Measurements from ENCODE around the gene CCNK.

CCNK gene

DNA sequence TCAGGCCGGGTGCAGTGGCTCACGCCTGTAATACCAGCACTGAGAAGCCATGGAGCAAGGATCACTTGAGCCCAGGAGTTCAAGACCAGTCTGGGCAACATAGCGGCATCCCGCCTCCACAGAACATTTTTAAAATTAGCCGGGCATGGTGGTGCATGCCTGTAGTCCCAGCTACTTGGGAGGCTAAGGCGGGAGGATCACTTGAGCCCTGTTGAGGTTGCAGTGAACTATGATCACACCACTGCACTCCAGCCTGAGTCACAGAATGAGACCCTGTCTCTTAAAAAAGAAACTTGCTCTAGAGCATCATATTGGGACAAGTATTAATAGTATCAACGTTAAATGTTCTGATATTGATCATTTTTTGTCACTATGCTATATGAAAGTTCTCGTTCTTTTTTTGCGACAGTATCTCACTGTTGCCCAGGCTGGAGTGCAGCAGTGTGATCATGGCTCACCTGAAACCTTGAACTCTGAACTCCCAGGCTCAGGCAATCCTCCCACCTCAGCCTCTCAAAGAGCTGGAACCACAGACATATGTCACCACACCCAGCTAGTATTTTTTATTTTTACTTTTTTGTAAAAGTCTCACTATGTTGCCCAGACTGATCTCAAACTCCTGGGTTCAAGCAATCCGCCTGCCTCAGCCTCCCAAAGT, 75.1 kb downstream of the CCNK start:
- no peak for DNase-seq

DNA sequence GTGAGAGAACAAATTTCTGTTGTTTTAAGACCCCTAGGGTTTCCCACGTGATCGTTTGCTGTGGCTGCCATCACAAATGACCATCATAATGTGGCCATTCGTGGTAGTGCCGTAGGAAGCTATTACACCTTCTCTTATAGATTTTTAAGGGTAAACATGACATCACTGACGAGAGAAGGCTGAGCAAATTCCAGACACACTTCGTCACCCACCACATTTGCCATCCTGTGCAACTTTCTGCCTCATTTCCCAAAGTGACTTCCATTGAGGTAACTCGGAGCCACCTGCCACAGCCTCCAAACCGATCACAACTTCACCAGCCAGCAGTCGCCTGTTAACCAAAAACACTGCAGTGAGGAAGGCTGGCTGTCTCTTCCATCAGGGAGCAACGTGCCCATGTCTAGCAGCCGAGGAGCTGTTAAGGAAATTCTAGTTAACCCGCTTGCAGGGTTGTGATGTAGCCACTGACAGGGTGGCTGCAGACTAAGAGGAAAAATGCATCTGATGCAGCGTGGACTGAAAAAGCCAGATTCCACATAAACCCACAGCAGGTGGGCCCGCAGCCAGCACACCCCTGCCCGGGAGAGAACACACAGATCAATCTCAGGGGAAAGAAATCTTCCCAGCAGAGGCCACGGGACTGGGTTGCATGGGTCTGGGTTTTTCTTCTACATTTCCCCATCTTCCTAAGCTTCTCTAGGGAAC, 78.2 kb downstream of the CCNK start:
- no peak for DNase-seq

DNA sequence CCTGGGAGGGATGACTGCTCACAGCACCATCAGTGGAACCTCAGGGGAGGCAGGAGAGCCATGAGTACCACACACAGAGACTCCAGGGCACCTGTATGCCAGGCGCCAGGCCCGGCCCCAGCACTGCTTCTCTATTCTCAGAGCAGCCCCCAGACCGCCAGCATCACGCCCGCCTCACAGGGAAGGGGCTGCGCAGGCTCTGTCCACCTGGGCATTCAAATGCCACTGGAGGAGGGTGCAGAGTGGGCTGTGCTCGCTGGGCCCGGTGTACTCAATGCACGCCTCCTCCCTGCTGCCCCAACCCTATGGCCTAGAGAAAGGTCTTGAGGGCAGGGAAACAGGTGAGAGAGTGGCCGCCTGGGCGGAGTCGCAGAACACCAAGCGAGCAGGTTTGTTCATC, 79.2 kb downstream of the CCNK start:
- DNase-seq, result no peak

DNA sequence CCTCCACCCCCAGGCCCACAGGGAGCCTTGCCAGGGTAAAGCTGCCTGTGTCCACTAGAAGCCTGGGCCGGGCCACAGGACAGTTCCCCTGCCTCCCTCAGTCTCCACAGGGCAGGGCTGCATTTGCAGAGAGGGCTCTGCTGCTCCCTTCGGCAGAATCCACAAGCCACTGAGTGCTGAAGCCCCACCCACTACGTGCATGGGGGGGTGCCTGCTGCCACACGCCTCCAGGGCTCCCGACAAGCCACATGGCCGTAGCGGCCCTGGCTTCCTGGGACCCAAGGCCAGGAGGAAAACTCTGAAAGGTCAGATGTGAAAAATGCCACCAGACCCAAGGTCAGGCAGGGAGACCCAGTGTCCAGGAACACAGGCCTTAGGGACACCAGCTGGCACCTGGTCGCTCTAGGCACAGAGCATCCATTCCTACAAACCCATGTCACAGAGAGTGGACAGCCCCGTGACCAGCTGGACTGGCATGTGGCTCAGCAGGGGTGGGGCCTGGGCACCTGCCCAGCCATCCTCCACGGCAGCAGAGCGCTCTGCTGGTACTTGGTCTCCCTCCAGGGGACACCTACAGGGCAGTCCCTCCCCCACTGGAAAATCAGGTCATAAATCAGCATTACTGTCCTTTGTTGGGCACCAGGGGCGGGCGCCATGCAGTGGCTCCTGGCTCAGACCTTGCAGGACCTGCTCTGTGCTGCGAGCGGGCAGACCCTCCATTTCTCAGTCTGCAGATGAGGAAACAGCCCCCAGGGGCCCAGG, 79.9 kb downstream of the CCNK start:
- DNase-seq, result no peak

DNA sequence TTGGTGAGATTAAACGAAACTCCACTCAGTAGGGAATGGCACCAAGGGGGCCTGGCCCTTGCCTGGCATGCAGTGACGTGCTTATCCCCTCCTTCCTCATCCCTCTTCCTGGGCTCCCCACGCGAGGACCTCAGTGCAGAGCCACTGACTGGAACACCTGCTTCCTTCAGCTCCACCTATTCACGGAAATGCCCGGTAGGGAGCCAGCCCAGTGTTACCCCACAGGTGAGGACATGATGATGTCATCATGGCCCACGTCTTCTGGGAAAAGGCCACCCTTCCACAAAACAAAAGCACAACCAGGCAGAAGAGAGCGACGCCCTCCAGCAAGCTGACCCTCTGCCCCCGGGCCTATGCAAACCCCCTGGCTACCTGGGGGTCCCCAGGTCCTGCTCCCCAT, 80.7 kb downstream of the CCNK start:
- no peak for DNase-seq
